Measurements from ENCODE around the gene BAHCC1. TPM values are rescaled to one million over a fixed set of nuclear protein-coding genes. Genes with fewer than 3 reads are reported as not detected.

The BAHCC1 gene
- total and polyA plus RNA-seq, 7 experiments from 2014 or later: 0.05 to 3.8 (median 0.68) TPM; not detected in 3

DNA sequence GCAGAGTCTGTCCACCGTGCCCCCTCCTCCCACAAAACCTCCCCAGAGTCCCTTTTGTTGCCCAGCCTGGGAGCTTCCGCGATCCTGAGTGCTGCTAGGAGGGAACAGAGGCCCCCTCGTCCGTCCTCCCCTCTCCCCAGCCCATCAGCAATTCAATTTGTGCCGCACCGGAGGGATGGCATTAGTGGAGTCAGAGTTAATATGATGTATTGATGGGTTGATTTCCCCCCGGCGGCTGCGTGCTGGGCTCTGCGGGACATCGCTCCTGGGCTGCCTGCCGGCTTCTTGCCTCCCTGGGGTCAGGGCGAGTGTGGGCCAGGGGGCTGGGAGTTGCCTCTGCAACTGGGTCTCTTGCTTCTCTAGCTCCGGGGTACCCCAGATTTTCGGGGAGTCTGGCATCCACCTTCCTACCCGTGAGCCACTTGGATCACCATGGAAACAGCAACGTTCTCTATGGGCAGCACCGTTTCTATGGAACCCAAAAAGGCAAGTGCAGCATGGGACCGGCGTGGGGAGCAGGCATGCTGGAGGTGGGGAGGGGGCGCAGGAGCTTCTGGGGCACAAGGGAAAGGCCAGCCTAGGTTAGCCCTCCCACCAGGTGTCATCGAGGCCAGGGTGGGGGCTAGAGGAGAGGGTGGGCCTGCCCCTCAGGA is 42.9 kb downstream of the BAHCC1 start:
- intact Hi-C loops (cut with micrococcal nuclease): no loop called here
- ChIA-PET CTCF (no interaction called here), POLR2A (no interaction called here)
- Histone ChIP-seq H3K27ac (ENCODE audit: low read depth, low read length) (no peak overlapping the region), H3K4me1 (ENCODE audit: control insufficient read depth in 2 of 2, insufficient read depth in 2 of 2, low read length in 2 of 2) (no peaks in the 10 kb centered on the region), H3K4me3 (ENCODE audit: low read length) (no peak overlapping the region), H3K36me3 (ENCODE audit: control insufficient read depth in 2 of 3, insufficient read depth in 3 of 3, low read length in 3 of 3) (no peaks in the 10 kb centered on the region), H3K27me3 (ENCODE audit: control insufficient read depth in 2 of 2, insufficient read depth in 2 of 2, low read length in 2 of 2) (no peaks in the 10 kb centered on the region), H3K9me3 (ENCODE audit: control insufficient read depth in 2 of 3, low read length in 3 of 3) (no peaks in the 10 kb centered on the region)
- H3K4me3 Mint-ChIP-seq: no peak overlapping the region
- no peak for ATAC-seq
- H3K27me3 Mint-ChIP-seq: peaks cover 0 to 14% (median 4%) of the 10 kb centered on the region in 5 donors
- peaks cover 0 to 3% (median 0%) of the 10 kb centered on the region in 7 donors for H3K4me1 Mint-ChIP-seq
- DNase-seq: no peak
- H3K9me3 Mint-ChIP-seq: no peaks in the 10 kb centered on the region
- H3K36me3 Mint-ChIP-seq: no peaks in the 10 kb centered on the region
- no peak overlapping the region for H3K27ac Mint-ChIP-seq

DNA sequence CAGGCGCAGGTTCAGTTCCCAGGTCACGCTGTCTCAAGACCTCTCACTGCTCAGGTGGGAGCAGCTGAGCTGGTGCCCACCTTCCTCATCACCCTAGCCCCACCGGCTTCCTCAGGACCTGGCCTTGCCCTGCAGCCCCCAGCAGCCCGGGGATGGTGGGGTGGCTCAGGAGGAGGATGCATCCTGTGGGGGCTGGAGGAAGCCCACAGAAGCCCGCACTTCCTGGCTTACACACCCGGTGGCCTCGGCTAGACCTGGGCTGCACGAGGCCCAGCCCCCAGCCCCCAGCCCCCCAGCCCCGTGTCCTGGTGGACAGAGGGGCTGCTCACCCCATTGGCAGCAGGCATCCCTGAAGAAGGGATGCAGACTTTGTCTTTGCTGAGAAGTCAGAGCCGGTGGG is 43.4 kb downstream of the BAHCC1 start:
- POLR2A ChIA-PET: no interaction called here
- intact Hi-C loops (cut with micrococcal nuclease): no loop called here
- H3K9me3 Mint-ChIP-seq: no peaks in the 10 kb centered on the region

DNA sequence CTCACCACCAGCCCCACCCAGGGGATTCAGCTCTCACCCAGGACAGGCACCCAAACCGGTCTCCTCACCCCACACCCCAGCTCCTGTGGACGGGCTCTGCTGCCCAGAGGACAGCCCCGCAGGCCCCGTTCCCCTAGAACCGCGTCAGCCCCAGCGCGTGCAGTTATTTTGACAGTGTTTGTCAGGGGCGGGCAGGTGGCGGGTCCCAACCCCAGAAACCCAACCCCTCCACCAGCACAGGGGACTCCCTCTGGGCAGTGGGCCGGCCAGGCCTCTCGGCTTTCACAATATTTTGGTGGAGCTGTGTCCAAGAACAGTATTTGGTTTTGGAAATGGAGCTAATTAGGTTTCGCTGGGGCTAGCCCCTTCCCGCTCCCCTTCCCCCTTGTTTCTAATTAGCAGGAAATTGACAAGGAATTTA is 44.8 kb downstream of the BAHCC1 start:
- H3K27ac Mint-ChIP-seq: no peak overlapping the region
- Histone ChIP-seq H3K4me3 (ENCODE audit: low read length) (no peak overlapping the region), H3K36me3 (ENCODE audit: control insufficient read depth in 2 of 3, insufficient read depth in 3 of 3, low read length in 3 of 3) (no peaks in the 10 kb centered on the region), H3K4me1 (ENCODE audit: control insufficient read depth in 2 of 2, insufficient read depth in 2 of 2, low read length in 2 of 2) (no peaks in the 10 kb centered on the region), H3K27me3 (ENCODE audit: control insufficient read depth in 2 of 2, insufficient read depth in 2 of 2, low read length in 2 of 2) (no peaks in the 10 kb centered on the region), H3K9me3 (ENCODE audit: control insufficient read depth in 2 of 3, low read length in 3 of 3) (no peaks in the 10 kb centered on the region), H3K27ac (ENCODE audit: low read depth, low read length) (no peak overlapping the region)
- ATAC-seq: no peak
- intact Hi-C loops (cut with micrococcal nuclease): no loop called here
- no peak for DNase-seq
- no peaks in the 10 kb centered on the region for H3K36me3 Mint-ChIP-seq
- POLR2A ChIA-PET: no interaction called here
- H3K9me3 Mint-ChIP-seq: no peaks in the 10 kb centered on the region
- CTCF ChIA-PET: no interaction called here
- H3K27me3 Mint-ChIP-seq: peaks cover 0 to 9% (median 4%) of the 10 kb centered on the region in 5 donors
- peaks cover 0 to 3% (median 0%) of the 10 kb centered on the region in 7 donors for H3K4me1 Mint-ChIP-seq
- no peak overlapping the region for H3K4me3 Mint-ChIP-seq

More for the DNA sequence above, 43.4 kb downstream of the BAHCC1 start:
- Mint-ChIP-seq H3K36me3 (no peaks in the 10 kb centered on the region), H3K4me3 (no peak overlapping the region), H3K27me3 (peaks cover 0 to 14% (median 4%) of the 10 kb centered on the region in 5 donors), H3K4me1 (peaks cover 0 to 3% (median 0%) of the 10 kb centered on the region in 7 donors), H3K27ac (no peak overlapping the region)
- H3K36me3 ChIP-seq (ENCODE audit: control insufficient read depth in 2 of 3, insufficient read depth in 3 of 3, low read length in 3 of 3): no peaks in the 10 kb centered on the region
- no peak for DNase-seq
- no peaks in the 10 kb centered on the region for H3K4me1 ChIP-seq (ENCODE audit: control insufficient read depth in 2 of 2, insufficient read depth in 2 of 2, low read length in 2 of 2)
- H3K4me3 ChIP-seq (ENCODE audit: low read length): no peak overlapping the region
- H3K9me3 ChIP-seq (ENCODE audit: control insufficient read depth in 2 of 3, low read length in 3 of 3): no peaks in the 10 kb centered on the region
- no peak overlapping the region for H3K27ac ChIP-seq (ENCODE audit: low read depth, low read length)
- H3K27me3 ChIP-seq (ENCODE audit: control insufficient read depth in 2 of 2, insufficient read depth in 2 of 2, low read length in 2 of 2): no peaks in the 10 kb centered on the region
- CTCF ChIA-PET: no interaction called here
- no peak for ATAC-seq

DNA sequence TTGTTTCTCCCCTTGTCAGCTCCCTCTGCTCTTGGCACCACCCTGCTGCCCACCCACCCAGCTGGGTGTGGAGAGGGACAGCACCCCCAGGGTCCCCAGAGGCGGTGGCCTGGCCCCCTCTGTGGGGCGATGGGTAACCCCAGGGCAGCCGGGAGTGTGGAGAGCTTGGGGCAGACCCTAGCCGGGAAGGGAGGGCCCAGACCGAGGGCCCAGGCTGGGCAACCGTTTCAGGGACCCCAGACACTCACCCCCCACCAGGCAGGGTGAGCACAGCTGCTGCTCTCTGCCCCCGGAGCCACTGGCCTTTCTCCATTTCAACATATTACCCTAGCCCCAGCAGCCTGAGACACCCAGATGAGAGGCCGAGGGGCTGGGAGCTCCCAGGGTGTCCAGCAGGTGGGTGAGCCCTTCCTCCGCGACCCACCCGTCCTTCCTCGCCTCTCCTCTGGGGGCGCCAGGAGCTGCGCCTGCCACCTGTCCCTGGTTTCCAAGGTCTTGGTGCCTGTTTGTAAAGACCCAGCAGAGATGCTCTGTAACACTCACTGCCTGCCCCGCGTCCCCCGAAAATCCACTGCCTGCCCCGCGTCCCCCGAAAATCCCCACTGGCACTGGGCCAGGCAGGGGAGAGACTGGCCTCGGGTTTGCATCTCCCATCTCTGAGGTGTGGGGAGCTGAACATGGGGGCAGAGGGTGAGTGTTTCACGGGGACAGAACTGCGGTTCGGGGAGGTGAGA is 45.4 kb downstream of the BAHCC1 start:
- intact Hi-C loops (cut with micrococcal nuclease): no loop called here
- no peak overlapping the region for H3K27ac ChIP-seq (ENCODE audit: low read depth, low read length)

DNA sequence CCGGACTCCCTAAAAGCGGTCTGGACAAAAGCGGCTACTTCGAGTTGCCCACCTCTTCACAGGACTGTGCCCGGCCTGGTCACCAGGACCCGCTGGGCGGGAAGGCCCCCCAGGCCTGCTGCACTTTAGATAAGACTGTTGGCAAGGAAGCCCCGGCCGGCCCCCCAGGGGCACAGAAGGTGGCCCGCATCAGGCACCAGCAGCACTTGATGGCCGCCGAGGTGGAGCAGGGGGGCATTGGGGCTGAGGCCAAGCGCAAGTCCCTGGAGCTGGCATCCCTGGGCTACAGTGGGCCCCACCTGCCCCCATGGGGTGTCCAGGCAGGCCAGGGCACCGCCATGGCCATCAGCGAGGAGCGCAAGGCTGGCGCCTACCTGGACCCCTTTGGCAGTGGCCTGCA is 47.5 kb downstream of the BAHCC1 start:
- H3K4me3 ChIP-seq (ENCODE audit: low read length): no peak overlapping the region
- ATAC-seq: no peak
- Mint-ChIP-seq H3K36me3 (no peaks in the 10 kb centered on the region), H3K27ac (no peak overlapping the region), H3K4me3 (no peak overlapping the region), H3K9me3 (no peaks in the 10 kb centered on the region), H3K4me1 (peaks cover 0 to 3% (median 0%) of the 10 kb centered on the region in 7 donors), H3K27me3 (peaks cover 0 to 13% (median 0%) of the 10 kb centered on the region in 5 donors)
- POLR2A ChIA-PET: no interaction called here
- no peaks in the 10 kb centered on the region for H3K4me1 ChIP-seq (ENCODE audit: control insufficient read depth in 2 of 2, insufficient read depth in 2 of 2, low read length in 2 of 2)
- no peaks in the 10 kb centered on the region for H3K27me3 ChIP-seq (ENCODE audit: control insufficient read depth in 2 of 2, insufficient read depth in 2 of 2, low read length in 2 of 2)
- intact Hi-C loops (cut with micrococcal nuclease): no loop called here
- H3K9me3 ChIP-seq (ENCODE audit: control insufficient read depth in 2 of 3, low read length in 3 of 3): no peaks in the 10 kb centered on the region
- H3K36me3 ChIP-seq (ENCODE audit: control insufficient read depth in 2 of 3, insufficient read depth in 3 of 3, low read length in 3 of 3): no peaks in the 10 kb centered on the region
- DNase-seq: no peak
- CTCF ChIA-PET: no interaction called here
- no peak overlapping the region for H3K27ac ChIP-seq (ENCODE audit: low read depth, low read length)

More for the DNA sequence above, 45.4 kb downstream of the BAHCC1 start:
- DNase-seq (no peak), ATAC-seq (no peak)
- Mint-ChIP-seq H3K4me1 (peaks cover 0 to 3% (median 0%) of the 10 kb centered on the region in 7 donors), H3K27me3 (peaks cover 0 to 9% (median 0%) of the 10 kb centered on the region in 5 donors), H3K27ac (no peak overlapping the region), H3K4me3 (no peak overlapping the region), H3K9me3 (no peaks in the 10 kb centered on the region), H3K36me3 (no peaks in the 10 kb centered on the region)
- Histone ChIP-seq H3K9me3 (ENCODE audit: control insufficient read depth in 2 of 3, low read length in 3 of 3) (no peaks in the 10 kb centered on the region), H3K4me1 (ENCODE audit: control insufficient read depth in 2 of 2, insufficient read depth in 2 of 2, low read length in 2 of 2) (no peaks in the 10 kb centered on the region), H3K27me3 (ENCODE audit: control insufficient read depth in 2 of 2, insufficient read depth in 2 of 2, low read length in 2 of 2) (no peaks in the 10 kb centered on the region), H3K4me3 (ENCODE audit: low read length) (no peak overlapping the region), H3K36me3 (ENCODE audit: control insufficient read depth in 2 of 3, insufficient read depth in 3 of 3, low read length in 3 of 3) (no peaks in the 10 kb centered on the region)
- ChIA-PET POLR2A (interaction anchor here (0.7 kb wide), 1 partner anchor 96 kb away, joined by 3 read pairs; no protein-coding TSS in a partner anchor), CTCF (no interaction called here)

DNA sequence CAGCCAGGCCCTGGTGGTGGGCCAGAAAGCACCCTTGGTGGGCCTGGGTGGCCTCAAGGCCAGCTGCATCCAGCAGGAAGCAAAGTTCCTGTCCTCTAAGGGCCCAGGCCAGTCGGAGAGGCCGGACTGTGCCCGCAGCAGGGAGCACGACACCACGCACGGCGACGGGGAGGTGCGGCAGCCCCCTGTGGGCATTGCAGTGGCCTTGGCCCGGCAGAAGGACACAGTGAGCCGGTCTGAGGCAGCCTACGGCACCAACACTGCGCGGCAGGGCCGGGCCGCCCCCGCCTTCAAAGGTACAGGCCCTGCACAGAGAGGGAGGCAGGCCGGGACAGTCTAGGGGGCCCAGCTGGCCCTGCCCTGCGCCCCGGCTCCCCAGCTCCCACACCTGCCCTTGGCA is 48.0 kb downstream of the BAHCC1 start:
- H3K36me3 ChIP-seq (ENCODE audit: control insufficient read depth in 2 of 3, insufficient read depth in 3 of 3, low read length in 3 of 3): no peaks in the 10 kb centered on the region
- H3K27ac ChIP-seq (ENCODE audit: low read depth, low read length): no peak overlapping the region
- H3K9me3 Mint-ChIP-seq: no peaks in the 10 kb centered on the region
- no peaks in the 10 kb centered on the region for H3K9me3 ChIP-seq (ENCODE audit: control insufficient read depth in 2 of 3, low read length in 3 of 3)
- H3K36me3 Mint-ChIP-seq: no peaks in the 10 kb centered on the region
- no peak overlapping the region for H3K27ac Mint-ChIP-seq
- no peaks in the 10 kb centered on the region for H3K4me1 ChIP-seq (ENCODE audit: control insufficient read depth in 2 of 2, insufficient read depth in 2 of 2, low read length in 2 of 2)
- no peak for ATAC-seq
- no peak for DNase-seq
- no peak overlapping the region for H3K4me3 ChIP-seq (ENCODE audit: low read length)
- H3K4me3 Mint-ChIP-seq: no peak overlapping the region
- intact Hi-C loops (cut with micrococcal nuclease): no loop called here
- peaks cover 0 to 9% (median 0%) of the 10 kb centered on the region in 5 donors for H3K27me3 Mint-ChIP-seq
- POLR2A ChIA-PET: no interaction called here
- peaks cover 0 to 3% (median 0%) of the 10 kb centered on the region in 7 donors for H3K4me1 Mint-ChIP-seq
- CTCF ChIA-PET: no interaction called here
- no peaks in the 10 kb centered on the region for H3K27me3 ChIP-seq (ENCODE audit: control insufficient read depth in 2 of 2, insufficient read depth in 2 of 2, low read length in 2 of 2)
